Naive thymus-derived CD4-positive, alpha-beta T cell (primary cell): ENCODE data around the gene ACSF3. TPM values are rescaled to one million over a fixed set of nuclear protein-coding genes. Genes with fewer than 3 reads are reported as not detected.

ENCODE experiments used
- ATAC-seq: fragments of 150-1000 bp; cut with Tn5 transposase; 2 replicates; pipeline ENCODE4 v1.10.0; 2021; ENCODE audit warnings: mild to moderate bottlenecking, moderate library complexity
- CTCF ChIA-PET: fragments of 350-600 bp; sonication (Branson Sonifier 250); formaldehyde crosslinking; loops from one replicate; lab custom pipeline; 2021; ENCODE audit warnings: antibody characterized with exemption; lab: Charles Lee
- POLR2A ChIA-PET: fragments of 350-600 bp; sonication (Branson Sonifier 250); formaldehyde crosslinking; loops from one replicate; lab custom pipeline; 2021; ENCODE audit warnings: antibody characterized with exemption, inconsistent platforms; lab: Charles Lee
- DNase-seq, 9 donors: peaks; one replicate each; pipeline versions ENCODE4 v3.0.0 to v3.0.0-alpha.2; 2020 to 2022; ENCODE audit warnings: mixed read lengths in 1 of 9
- H3K27ac ChIP-seq: one replicate; pipeline ENCODE4 v1.7.0; 2013; ENCODE audit warnings: mild to moderate bottlenecking, low read depth, low read length, moderate library complexity
- H3K27me3 ChIP-seq, 2 donors: one replicate each; pipeline ENCODE4 v1.7.0; 2013; ENCODE audit warnings: low read length in 2 of 2, mild to moderate bottlenecking in 2 of 2, moderate library complexity in 2 of 2; ENCODE audit not compliant: control insufficient read depth in 2 of 2, insufficient read depth in 2 of 2
- H3K36me3 ChIP-seq, 3 experiments: 1 replicate in 2 of 3; 2 replicates in 1 of 3; pipeline ENCODE4 v1.7.0; 2013; ENCODE audit warnings: low read length in 3 of 3, mild to moderate bottlenecking in 3 of 3, moderate library complexity in 1 of 3; ENCODE audit not compliant: insufficient read depth in 3 of 3, control insufficient read depth in 2 of 3
- H3K4me1 ChIP-seq, 2 donors: one replicate each; pipeline ENCODE4 v1.7.0; 2013; ENCODE audit warnings: low read length in 2 of 2, mild to moderate bottlenecking in 2 of 2, moderate library complexity in 1 of 2; ENCODE audit not compliant: control insufficient read depth in 2 of 2, insufficient read depth in 2 of 2
- H3K4me3 ChIP-seq: 2 replicates; pipeline ENCODE4 v1.7.0; 2013; ENCODE audit warnings: mild to moderate bottlenecking, low read length
- H3K9me3 ChIP-seq, 3 experiments: 1 replicate in 2 of 3; 2 replicates in 1 of 3; pipeline ENCODE4 v1.7.0; 2013; ENCODE audit warnings: low read length in 3 of 3; ENCODE audit not compliant: control insufficient read depth in 2 of 3
- H3K27ac Mint-ChIP-seq, 9 donors: one replicate each; pipeline ENCODE4 v1.8.0; 2020 to 2022; ENCODE audit warnings: mixed read lengths in 9 of 9, mild to moderate bottlenecking in 8 of 9, moderate library complexity in 5 of 9, inconsistent platforms in 2 of 9
- H3K27me3 Mint-ChIP-seq, 5 donors: one replicate each; pipeline ENCODE4 v1.8.0; 2021 to 2022; ENCODE audit warnings: mixed read lengths in 5 of 5, mild to moderate bottlenecking in 1 of 5
- H3K36me3 Mint-ChIP-seq, 5 donors: one replicate each; pipeline ENCODE4 v1.8.0; 2020 to 2022; ENCODE audit warnings: mixed read lengths in 5 of 5, mild to moderate bottlenecking in 3 of 5, inconsistent platforms in 1 of 5
- H3K4me1 Mint-ChIP-seq, 7 donors: one replicate each; pipeline ENCODE4 v1.8.0; 2020 to 2022; ENCODE audit warnings: mixed read lengths in 7 of 7, mild to moderate bottlenecking in 3 of 7, inconsistent platforms in 1 of 7
- H3K4me3 Mint-ChIP-seq, 10 donors: one replicate each; pipeline ENCODE4 v1.8.0; 2020 to 2022; ENCODE audit warnings: mild to moderate bottlenecking in 10 of 10, mixed read lengths in 10 of 10, moderate library complexity in 6 of 10, inconsistent platforms in 2 of 10
- H3K9me3 Mint-ChIP-seq, 11 donors: one replicate each; pipeline ENCODE4 v1.8.0; 2020 to 2022; ENCODE audit warnings: mixed read lengths in 11 of 11, mild to moderate bottlenecking in 4 of 11, inconsistent platforms in 1 of 11, moderate library complexity in 1 of 11
- intact Hi-C, 2 donors: fragments of 100-400 bp; cut with micrococcal nuclease; formaldehyde crosslinking; loops; one replicate each; pipeline ENCODE4 v1.15.1; 2023
- polyA plus RNA-seq, 2 donors: library from polyadenylated mRNA; unstranded; fragments of 300-500 nt; fragmentation: Illumina TruSeq; gene quantifications; one replicate each; pipeline ENCODE4 v1.2.3, GENCODE V29; 2021
- total RNA-seq, 6 experiments: library from RNA in 5 of 6; stranded (reverse) in 5 of 6; gene quantifications; 1 replicate in 5 of 6; 2 replicates in 1 of 6; pipeline ENCODE4 v1.2.3 and lab custom pipeline; 2021 to 2026

ACSF3 gene
- total and polyA plus RNA-seq, 7 experiments from 2014 or later, result 26.2 to 84.1 (median 68.5) TPM

GRCh38 chr16:89047331-89048089 lies 46.1 kb upstream of the ACSF3 start:
- no peaks in the 10 kb centered on the region for H3K9me3 ChIP-seq
- H3K36me3 Mint-ChIP-seq, result no peaks in the 10 kb centered on the region
- no peaks in the 10 kb centered on the region for H3K36me3 ChIP-seq
- CTCF ChIA-PET, result interaction anchor here (0.6 kb wide), 1 partner anchor 118 kb away, joined by 4 read pairs; no protein-coding TSS in a partner anchor
- H3K9me3 Mint-ChIP-seq, result peaks cover 0 to 5% (median 0%) of the 10 kb centered on the region in 11 donors
- no peak overlapping the region for H3K27ac ChIP-seq
- no peak overlapping the region for H3K27ac Mint-ChIP-seq
- POLR2A ChIA-PET, result no interaction called here
- no peak overlapping the region for H3K4me3 ChIP-seq
- H3K4me3 Mint-ChIP-seq, result no peak overlapping the region
- DNase-seq, result no peak
- H3K27me3 ChIP-seq, result no peaks in the 10 kb centered on the region
- H3K27me3 Mint-ChIP-seq, result no peaks in the 10 kb centered on the region
- intact Hi-C loops, result no loop called here
- H3K4me1 ChIP-seq, result no peaks in the 10 kb centered on the region
- peaks cover 0 to 9% (median 2%) of the 10 kb centered on the region in 7 donors for H3K4me1 Mint-ChIP-seq
- no peak for ATAC-seq

- Mint-ChIP-seq H3K4me1 (peaks cover 0 to 15% (median 4%) of the 10 kb centered on the region in 7 donors), H3K9me3 (peaks cover 0 to 5% (median 0%) of the 10 kb centered on the region in 11 donors), H3K36me3 (no peaks in the 10 kb centered on the region), H3K27ac (no peak overlapping the region), H3K27me3 (no peaks in the 10 kb centered on the region), H3K4me3 (no peak overlapping the region)
- Histone ChIP-seq H3K4me1 (no peaks in the 10 kb centered on the region), H3K4me3 (no peak overlapping the region), H3K9me3 (no peaks in the 10 kb centered on the region), H3K27me3 (no peaks in the 10 kb centered on the region), H3K27ac (no peak overlapping the region), H3K36me3 (no peaks in the 10 kb centered on the region)
- CTCF ChIA-PET, result no interaction called here
- ATAC-seq (no peak), DNase-seq (no peak)
- intact Hi-C loops, result no loop called here
- POLR2A ChIA-PET, result no interaction called here
Measured at GRCh38 chr16:89048090-89048725, 45.4 kb upstream of the ACSF3 start.

GRCh38 chr16:89048871-89049422 lies 44.7 kb upstream of the ACSF3 start:
- Histone ChIP-seq H3K4me3 (no peak overlapping the region), H3K27me3 (no peaks in the 10 kb centered on the region), H3K4me1 (no peaks in the 10 kb centered on the region), H3K36me3 (no peaks in the 10 kb centered on the region), H3K9me3 (no peaks in the 10 kb centered on the region), H3K27ac (no peak overlapping the region)
- H3K27ac Mint-ChIP-seq, result peak overlapping the region in 1 of 9 donors; percentile 4
- DNase-seq, result no peak
- no peaks in the 10 kb centered on the region for H3K27me3 Mint-ChIP-seq
- ChIA-PET POLR2A (no interaction called here), CTCF (interaction anchor here (0.9 kb wide), 1 partner anchor 167 kb away, joined by 6 read pairs; no protein-coding TSS in a partner anchor)
- no peaks in the 10 kb centered on the region for H3K36me3 Mint-ChIP-seq
- H3K9me3 Mint-ChIP-seq, result peaks cover 0 to 5% (median 0%) of the 10 kb centered on the region in 11 donors
- ATAC-seq, result no peak
- intact Hi-C loops, result no loop called here
- H3K4me1 Mint-ChIP-seq, result peaks cover 0 to 18% (median 4%) of the 10 kb centered on the region in 7 donors
- no peak overlapping the region for H3K4me3 Mint-ChIP-seq

GRCh38 chr16:89049484-89050118 lies 44.1 kb upstream of the ACSF3 start:
- H3K9me3 ChIP-seq, result no peaks in the 10 kb centered on the region
- no peak overlapping the region for H3K4me3 ChIP-seq
- H3K9me3 Mint-ChIP-seq, result peaks cover 0 to 5% (median 0%) of the 10 kb centered on the region in 11 donors
- peak overlapping the region in 1 of 10 donors; percentile 62 for H3K4me3 Mint-ChIP-seq
- no peaks in the 10 kb centered on the region for H3K4me1 ChIP-seq
- H3K27me3 ChIP-seq, result no peaks in the 10 kb centered on the region
- H3K36me3 Mint-ChIP-seq, result no peaks in the 10 kb centered on the region
- no peak for DNase-seq
- no peaks in the 10 kb centered on the region for H3K36me3 ChIP-seq
- no peaks in the 10 kb centered on the region for H3K27me3 Mint-ChIP-seq
- no peak for ATAC-seq
- CTCF ChIA-PET, result interaction anchor here (0.9 kb wide), 1 partner anchor 166 kb away, joined by 6 read pairs; no protein-coding TSS in a partner anchor
- POLR2A ChIA-PET, result no interaction called here
- no peak overlapping the region for H3K27ac Mint-ChIP-seq
- H3K4me1 Mint-ChIP-seq, result peaks cover 0 to 18% (median 4%) of the 10 kb centered on the region in 7 donors
- intact Hi-C loops, result no loop called here
- no peak overlapping the region for H3K27ac ChIP-seq

GRCh38 chr16:89050119-89050867 lies 43.4 kb upstream of the ACSF3 start:
- H3K4me1 ChIP-seq, result no peaks in the 10 kb centered on the region
- ChIA-PET CTCF (interaction anchor here (0.9 kb wide), 1 partner anchor 166 kb away, joined by 6 read pairs; no protein-coding TSS in a partner anchor), POLR2A (no interaction called here)
- Mint-ChIP-seq H3K27ac (no peak overlapping the region), H3K4me1 (peaks cover 0 to 18% (median 4%) of the 10 kb centered on the region in 7 donors), H3K4me3 (no peak overlapping the region), H3K9me3 (peaks cover 0 to 5% (median 0%) of the 10 kb centered on the region in 11 donors), H3K27me3 (no peaks in the 10 kb centered on the region), H3K36me3 (no peaks in the 10 kb centered on the region)
- ATAC-seq, result no peak
- H3K4me3 ChIP-seq, result no peak overlapping the region
- no peaks in the 10 kb centered on the region for H3K36me3 ChIP-seq
- no peaks in the 10 kb centered on the region for H3K9me3 ChIP-seq
- intact Hi-C loops, result no loop called here
- no peak overlapping the region for H3K27ac ChIP-seq
- DNase-seq, result no peak
- no peaks in the 10 kb centered on the region for H3K27me3 ChIP-seq

- CTCF ChIA-PET, result no interaction called here
- Histone ChIP-seq H3K27me3 (no peaks in the 10 kb centered on the region), H3K36me3 (no peaks in the 10 kb centered on the region), H3K27ac (no peak overlapping the region), H3K9me3 (no peaks in the 10 kb centered on the region), H3K4me3 (no peak overlapping the region), H3K4me1 (no peaks in the 10 kb centered on the region)
- no peak overlapping the region for H3K4me3 Mint-ChIP-seq
- intact Hi-C loops, result no loop called here
- no peaks in the 10 kb centered on the region for H3K36me3 Mint-ChIP-seq
- H3K27ac Mint-ChIP-seq, result no peak overlapping the region
- no peak for DNase-seq
- peaks cover 0 to 3% (median 0%) of the 10 kb centered on the region in 11 donors for H3K9me3 Mint-ChIP-seq
- no peaks in the 10 kb centered on the region for H3K27me3 Mint-ChIP-seq
- POLR2A ChIA-PET, result no interaction called here
- ATAC-seq, result no peak
- H3K4me1 Mint-ChIP-seq, result peaks cover 0 to 18% (median 4%) of the 10 kb centered on the region in 7 donors
Measured at GRCh38 chr16:89050868-89051311, 42.8 kb upstream of the ACSF3 start.
